ENCODE results near the gene NPRL2.
"Not testable (repeated sequence)": the region's sequence is repeated elsewhere in the genome, so short reads cannot be mapped to it uniquely, and the experiment has no call there.

The NPRL2 gene

GRCh38 chr3:50327129-50327528 is 23.4 kb downstream of the NPRL2 start:
- no peak for DNase-seq (ENCODE audit: low read depth)

- no peak for DNase-seq (ENCODE audit: low read depth)
Observed at GRCh38 chr3:50326182-50326541, 24.4 kb downstream of the NPRL2 start.

GRCh38 chr3:50325497-50326181 is 24.9 kb downstream of the NPRL2 start:
- DNase-seq (ENCODE audit: low read depth) = no peak

- no peak for DNase-seq (ENCODE audit: low read depth)
Observed at GRCh38 chr3:50325113-50325480, 25.5 kb downstream of the NPRL2 start.

GRCh38 chr3:50324351-50325112 is 26.0 kb downstream of the NPRL2 start:
- DNase-seq (ENCODE audit: low read depth) = peak; percentile 26

- DNase-seq (ENCODE audit: low read depth) = no peak
Observed at GRCh38 chr3:50323614-50324199, 26.9 kb downstream of the NPRL2 start.

GRCh38 chr3:50323092-50323600 is 27.4 kb downstream of the NPRL2 start:
- no peak for DNase-seq (ENCODE audit: low read depth)

GRCh38 chr3:50322386-50323091 is 28.0 kb downstream of the NPRL2 start, which contains the start of gene HYAL2:
HYAL2 (minus strand) TSS chr3:50322745; CDS start chr3:50320489, 2,256 bp downstream.
- no peak for DNase-seq (ENCODE audit: low read depth)

- no peak for DNase-seq (ENCODE audit: low read depth)
Observed at GRCh38 chr3:50322115-50322385, 28.5 kb downstream of the NPRL2 start.

GRCh38 chr3:50321336-50322114 is 29.1 kb downstream of the NPRL2 start:
- DNase-seq (ENCODE audit: low read depth) = peak; percentile 61

GRCh38 chr3:50320853-50321335 is 29.7 kb downstream of the NPRL2 start:
- DNase-seq (ENCODE audit: low read depth) = peak; percentile 37

GRCh38 chr3:50319894-50320625 is 30.5 kb downstream of the NPRL2 start:
- no peak for DNase-seq (ENCODE audit: low read depth)

- no peak for DNase-seq (ENCODE audit: low read depth)
Observed at GRCh38 chr3:50319181-50319893, 31.2 kb downstream of the NPRL2 start.

- DNase-seq (ENCODE audit: low read depth) = no peak
Observed at GRCh38 chr3:50318615-50319014, 32.0 kb downstream of the NPRL2 start.

GRCh38 chr3:50318163-50318562 is 32.4 kb downstream of the NPRL2 start:
- DNase-seq (ENCODE audit: low read depth) = no peak

- DNase-seq (ENCODE audit: low read depth) = no peak
Observed at GRCh38 chr3:50317300-50317699, 33.3 kb downstream of the NPRL2 start.

- peak; percentile 75 for DNase-seq (ENCODE audit: low read depth)
Observed at GRCh38 chr3:50316657-50317242, 33.8 kb downstream of the NPRL2 start.

- no peak for DNase-seq (ENCODE audit: low read depth)
Observed at GRCh38 chr3:50314816-50315215, 35.8 kb downstream of the NPRL2 start.

- DNase-seq (ENCODE audit: low read depth) = no peak
Observed at GRCh38 chr3:50314342-50314741, 36.2 kb downstream of the NPRL2 start.

GRCh38 chr3:50312041-50312440 is 38.5 kb downstream of the NPRL2 start:
- not testable (repeated sequence) for DNase-seq (ENCODE audit: low read depth)
